ENCODE data around the gene NFASC. TPM values are rescaled to one million over a fixed set of nuclear protein-coding genes. Genes with fewer than 3 reads are reported as not detected.

NFASC gene
- total and polyA plus RNA-seq, 4 donors, result 0.23 to 5.4 (median 1.9) TPM

DNA sequence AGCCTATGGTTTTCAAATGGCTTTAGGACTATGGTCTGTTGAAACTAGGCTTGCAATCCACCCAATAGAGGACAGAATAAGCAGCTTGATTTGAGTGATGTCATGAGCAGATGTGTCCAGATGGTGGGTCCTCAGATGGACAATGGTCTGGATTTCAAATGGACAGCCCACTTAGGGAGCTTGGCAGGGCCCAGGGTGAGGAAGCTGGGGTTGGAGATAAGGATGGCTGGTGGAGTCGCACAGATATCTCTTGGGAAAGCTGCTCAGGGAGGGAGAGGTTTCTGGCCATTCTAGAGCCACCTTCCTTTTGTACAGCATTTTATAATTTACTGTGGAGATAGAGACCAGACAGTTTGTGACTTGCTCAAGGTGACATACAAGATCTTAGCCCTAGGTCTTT is 55.0 kb downstream of the NFASC start:
- 79% methylated on average over 1 of the region's 1 CpG for WGBS
- H3K36me3 ChIP-seq (ENCODE audit: control insufficient read depth in 4 of 4, insufficient read depth in 3 of 4, low read depth in 1 of 4, low read length in 3 of 4), result no peaks in the 10 kb centered on the region
- no peaks in the 10 kb centered on the region for H3K27me3 ChIP-seq (ENCODE audit: control insufficient read depth in 4 of 4, insufficient read depth in 4 of 4, low read length in 3 of 4)
- no peak overlapping the region for H3K9ac ChIP-seq (ENCODE audit: low read depth in 1 of 2, low read length in 2 of 2)
- no peak overlapping the region for H3K27ac ChIP-seq (ENCODE audit: low read depth in 1 of 2, low read length in 2 of 2)
- H3K4me3 ChIP-seq (ENCODE audit: low read depth in 1 of 3, low read length in 3 of 3), result no peak overlapping the region
- no peak for TF ChIP-seq HNF4G (IDR thresholded peaks at IDR 0.05)
- TF ChIP-seq TAF1 (conservative IDR thresholded peaks at IDR 0.05), result no peak
- TF ChIP-seq YY1 (IDR thresholded peaks at IDR 0.05), result no peak
- TF ChIP-seq SP1 (IDR thresholded peaks at IDR 0.05), result no peak
- no peak for TF ChIP-seq HNF4A (conservative IDR thresholded peaks at IDR 0.05)
- TF ChIP-seq GABPA (IDR thresholded peaks at IDR 0.05 in 1 of 2, conservative IDR thresholded peaks at IDR 0.05 in 1 of 2), result no peak
- TF ChIP-seq, protein P1, sequence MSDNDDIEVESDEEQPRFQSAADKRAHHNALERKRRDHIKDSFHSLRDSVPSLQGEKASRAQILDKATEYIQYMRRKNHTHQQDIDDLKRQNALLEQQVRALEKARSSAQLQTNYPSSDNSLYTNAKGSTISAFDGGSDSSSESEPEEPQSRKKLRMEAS (IDR thresholded peaks at IDR 0.05), result no peak
- DNase-seq (ENCODE audit: low spot score), result no peak
- no peaks in the 10 kb centered on the region for H3K9me3 ChIP-seq (ENCODE audit: control insufficient read depth in 4 of 4, low read length in 3 of 4)
- peaks cover 5 to 14% (median 7%) of the 10 kb centered on the region in 4 donors for H3K4me1 ChIP-seq (ENCODE audit: control insufficient read depth in 4 of 4, insufficient read depth in 4 of 4, low read length in 3 of 4)

DNA sequence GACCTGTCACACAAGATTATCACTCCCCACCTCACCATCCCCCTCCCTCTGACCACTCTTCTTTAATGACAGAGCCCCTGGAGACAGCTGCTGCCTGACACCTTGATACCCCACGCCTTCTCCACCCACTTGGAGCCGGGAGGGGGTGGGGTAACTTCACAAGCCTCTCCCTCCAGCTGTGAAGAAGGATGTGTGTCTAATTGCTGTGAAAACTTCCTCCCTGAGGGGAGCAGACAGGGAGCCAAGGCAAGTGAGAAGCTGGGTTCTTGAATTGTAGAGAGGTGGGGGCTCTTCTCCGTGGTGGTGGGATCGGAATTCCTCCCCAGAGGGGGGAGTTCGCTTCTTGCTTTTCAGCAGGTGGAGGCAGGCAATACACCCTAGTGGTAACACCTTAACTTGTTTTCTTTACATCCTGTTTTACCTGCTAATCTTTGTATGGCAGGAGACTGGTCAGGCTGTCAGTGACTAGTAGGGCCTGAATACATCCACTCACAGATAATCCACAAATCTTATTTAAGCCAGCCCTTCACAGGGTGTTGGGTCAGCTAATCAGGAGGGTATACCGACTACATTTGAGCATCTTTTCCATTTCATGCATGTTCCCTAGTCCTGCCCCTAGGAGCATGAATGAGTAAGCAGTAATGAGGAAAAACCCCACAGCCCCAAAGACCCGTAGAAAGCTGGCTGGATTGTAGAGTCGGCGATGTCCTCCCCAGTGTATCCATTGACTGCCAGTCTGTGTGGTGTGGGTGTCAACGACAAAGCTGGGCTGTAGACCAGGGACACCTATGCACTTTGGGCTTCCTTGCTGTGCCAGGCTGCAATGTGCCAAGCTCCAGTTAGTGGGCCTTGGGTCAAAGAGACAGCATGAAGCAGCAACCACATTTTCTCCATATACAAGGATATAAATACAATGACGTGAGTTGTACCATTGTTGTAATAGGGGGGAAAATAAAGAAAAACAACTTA is 57.3 kb downstream of the NFASC start:
- TF ChIP-seq HNF4G (IDR thresholded peaks at IDR 0.05) (no peak), SP1 (IDR thresholded peaks at IDR 0.05) (no peak), HNF4A (conservative IDR thresholded peaks at IDR 0.05) (no peak), FOXA2 (IDR thresholded peaks at IDR 0.05) (no peak), RXRA (IDR thresholded peaks at IDR 0.05) (no peak), RAD21 (IDR thresholded peaks at IDR 0.05) (no peak), FOXA1 (IDR thresholded peaks at IDR 0.05) (no peak), NR2F2 (IDR thresholded peaks at IDR 0.05) (no peak)
- TF ChIP-seq, protein P2, sequence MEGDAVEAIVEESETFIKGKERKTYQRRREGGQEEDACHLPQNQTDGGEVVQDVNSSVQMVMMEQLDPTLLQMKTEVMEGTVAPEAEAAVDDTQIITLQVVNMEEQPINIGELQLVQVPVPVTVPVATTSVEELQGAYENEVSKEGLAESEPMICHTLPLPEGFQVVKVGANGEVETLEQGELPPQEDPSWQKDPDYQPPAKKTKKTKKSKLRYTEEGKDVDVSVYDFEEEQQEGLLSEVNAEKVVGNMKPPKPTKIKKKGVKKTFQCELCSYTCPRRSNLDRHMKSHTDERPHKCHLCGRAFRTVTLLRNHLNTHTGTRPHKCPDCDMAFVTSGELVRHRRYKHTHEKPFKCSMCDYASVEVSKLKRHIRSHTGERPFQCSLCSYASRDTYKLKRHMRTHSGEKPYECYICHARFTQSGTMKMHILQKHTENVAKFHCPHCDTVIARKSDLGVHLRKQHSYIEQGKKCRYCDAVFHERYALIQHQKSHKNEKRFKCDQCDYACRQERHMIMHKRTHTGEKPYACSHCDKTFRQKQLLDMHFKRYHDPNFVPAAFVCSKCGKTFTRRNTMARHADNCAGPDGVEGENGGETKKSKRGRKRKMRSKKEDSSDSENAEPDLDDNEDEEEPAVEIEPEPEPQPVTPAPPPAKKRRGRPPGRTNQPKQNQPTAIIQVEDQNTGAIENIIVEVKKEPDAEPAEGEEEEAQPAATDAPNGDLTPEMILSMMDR (IDR thresholded peaks at IDR 0.05; ENCODE audit: low read depth, low read length, missing input control), result no peak
- TF ChIP-seq, protein P1 (IDR thresholded peaks at IDR 0.05), result no peak
- whole genome bisulfite sequencing, result 63% methylated on average over 11 of the region's 11 CpGs
- no peak for DNase-seq (ENCODE audit: low spot score)
- Histone ChIP-seq H3K4me3 (ENCODE audit: low read depth in 1 of 3, low read length in 3 of 3) (no peak overlapping the region), H3K4me1 (ENCODE audit: control insufficient read depth in 4 of 4, insufficient read depth in 4 of 4, low read length in 3 of 4) (no peaks in the 10 kb centered on the region), H3K36me3 (ENCODE audit: control insufficient read depth in 4 of 4, insufficient read depth in 3 of 4, low read depth in 1 of 4, low read length in 3 of 4) (no peaks in the 10 kb centered on the region), H3K9ac (ENCODE audit: low read depth in 1 of 2, low read length in 2 of 2) (no peak overlapping the region), H3K9me3 (ENCODE audit: control insufficient read depth in 4 of 4, low read length in 3 of 4) (no peaks in the 10 kb centered on the region), H3K27ac (ENCODE audit: low read depth in 1 of 2, low read length in 2 of 2) (no peak overlapping the region), H3K27me3 (ENCODE audit: control insufficient read depth in 4 of 4, insufficient read depth in 4 of 4, low read length in 3 of 4) (no peaks in the 10 kb centered on the region)

DNA sequence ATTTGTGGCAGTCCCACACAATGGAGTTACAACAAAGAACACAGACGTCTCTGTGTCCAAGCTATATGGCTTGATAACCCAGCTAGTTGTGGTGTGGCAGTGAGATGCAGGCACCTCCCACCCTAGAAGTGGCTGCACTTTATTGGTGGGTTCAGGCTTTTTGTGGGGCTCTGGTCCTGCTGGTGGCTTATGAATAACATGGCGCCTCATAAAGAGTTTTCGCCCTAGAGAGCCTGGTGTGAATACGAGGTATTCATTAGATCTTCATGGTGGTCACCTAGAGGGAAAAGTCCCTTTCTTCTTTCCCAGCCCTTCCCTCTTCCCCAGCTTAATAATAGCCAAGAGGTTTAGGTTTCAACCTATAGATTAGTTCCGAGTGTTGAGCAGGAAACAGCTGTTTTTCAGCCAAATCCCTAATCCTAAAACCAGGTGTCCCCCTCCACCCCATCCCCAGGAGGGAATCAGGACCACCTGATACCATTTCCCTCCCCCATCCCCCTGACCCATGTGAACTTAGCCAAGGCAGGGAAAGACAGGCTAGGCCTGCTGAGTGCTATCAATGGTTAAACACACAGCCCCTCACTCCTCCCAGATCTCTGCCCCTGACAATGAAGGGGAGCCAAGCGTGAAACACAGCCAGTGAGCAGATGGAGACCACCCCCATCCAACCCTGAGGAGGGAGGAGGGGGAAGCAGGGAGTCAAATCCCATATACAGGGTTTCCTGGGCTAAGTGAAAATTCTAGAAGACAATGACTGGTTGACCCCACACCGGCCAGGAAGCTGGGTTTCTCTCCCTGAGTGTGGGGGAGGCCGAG is 58.2 kb downstream of the NFASC start:
- Histone ChIP-seq H3K4me1 (ENCODE audit: control insufficient read depth in 4 of 4, insufficient read depth in 4 of 4, low read length in 3 of 4) (no peaks in the 10 kb centered on the region), H3K9me3 (ENCODE audit: control insufficient read depth in 4 of 4, low read length in 3 of 4) (no peaks in the 10 kb centered on the region), H3K27me3 (ENCODE audit: control insufficient read depth in 4 of 4, insufficient read depth in 4 of 4, low read length in 3 of 4) (no peaks in the 10 kb centered on the region), H3K9ac (ENCODE audit: low read depth in 1 of 2, low read length in 2 of 2) (no peak overlapping the region), H3K36me3 (ENCODE audit: control insufficient read depth in 4 of 4, insufficient read depth in 3 of 4, low read depth in 1 of 4, low read length in 3 of 4) (no peaks in the 10 kb centered on the region), H3K4me3 (ENCODE audit: low read depth in 1 of 3, low read length in 3 of 3) (no peak overlapping the region), H3K27ac (ENCODE audit: low read depth in 1 of 2, low read length in 2 of 2) (no peak overlapping the region)
- 86% methylated on average over 8 of the region's 8 CpGs for WGBS
- TF ChIP-seq, protein P2 (IDR thresholded peaks at IDR 0.05; ENCODE audit: low read depth, low read length, missing input control), result no peak
- TF ChIP-seq GABPA (IDR thresholded peaks at IDR 0.05 in 1 of 2, conservative IDR thresholded peaks at IDR 0.05 in 1 of 2) (no peak), HNF4G (IDR thresholded peaks at IDR 0.05) (no peak), EGR1 (IDR thresholded peaks at IDR 0.05; ENCODE audit: low read depth in 2 of 2) (no peak), YY1 (IDR thresholded peaks at IDR 0.05) (no peak), FOXA2 (IDR thresholded peaks at IDR 0.05) (no peak), SP1 (IDR thresholded peaks at IDR 0.05) (no peak), NR2F2 (IDR thresholded peaks at IDR 0.05) (no peak)
- TF ChIP-seq, protein P1 (IDR thresholded peaks at IDR 0.05), result no peak
- DNase-seq (ENCODE audit: low spot score), result no peak
